HG02798 (cell line): ENCODE data around the gene HIGD1C.

Experiments used
- ATAC-seq: cut with Tn5 transposase; IDR thresholded peaks from one replicate; pipeline ENCODE4 v1.9.1; 2021; ENCODE audit warnings: mild to moderate bottlenecking; ENCODE audit not compliant: unreplicated experiment, poor library complexity

The HIGD1C gene

GRCh38 chr12:50981319-50982239, 29.2 kb downstream of the HIGD1C start:
- ATAC-seq: no peak

GRCh38 chr12:50984586-50985298, 32.4 kb downstream of the HIGD1C start:
- no peak for ATAC-seq

GRCh38 chr12:50985322-50985721, 33.0 kb downstream of the HIGD1C start:
- no peak for ATAC-seq

- ATAC-seq: no peak
Measured at GRCh38 chr12:50986966-50987737, 34.8 kb downstream of the HIGD1C start.

- ATAC-seq: no peak
Measured at GRCh38 chr12:50988051-50988450, 35.7 kb downstream of the HIGD1C start.

- no peak for ATAC-seq
Measured at GRCh38 chr12:50988871-50989270, 36.5 kb downstream of the HIGD1C start.

GRCh38 chr12:50990147-50990727, 37.9 kb downstream of the HIGD1C start:
- no peak for ATAC-seq

GRCh38 chr12:50990791-50991190, 38.4 kb downstream of the HIGD1C start:
- ATAC-seq: no peak

- no peak for ATAC-seq
Measured at GRCh38 chr12:50991291-50991690, 38.9 kb downstream of the HIGD1C start.

- ATAC-seq: no peak
Measured at GRCh38 chr12:50992819-50993218, 40.5 kb downstream of the HIGD1C start.

- no peak for ATAC-seq
Measured at GRCh38 chr12:50999093-50999492, 46.7 kb downstream of the HIGD1C start.

- no peak for ATAC-seq
Measured at GRCh38 chr12:51000245-51000644, 47.9 kb downstream of the HIGD1C start.

GRCh38 chr12:51001799-51002198, 49.5 kb downstream of the HIGD1C start:
- no peak for ATAC-seq

GRCh38 chr12:51004504-51004903, 52.2 kb downstream of the HIGD1C start:
- no peak for ATAC-seq

- ATAC-seq: no peak
Measured at GRCh38 chr12:51005030-51005429, 52.7 kb downstream of the HIGD1C start.

- no peak for ATAC-seq
Measured at GRCh38 chr12:51005671-51006070, 53.3 kb downstream of the HIGD1C start.

- no peak for ATAC-seq
Measured at GRCh38 chr12:51008329-51009055, 56.1 kb downstream of the HIGD1C start.

GRCh38 chr12:51009056-51009440, 56.7 kb downstream of the HIGD1C start:
- no peak for ATAC-seq

GRCh38 chr12:51011955-51012354, 59.6 kb downstream of the HIGD1C start:
- ATAC-seq: no peak
